Stimulated activated memory B cell treated with anti-CD40 and anti-IgM and Interleukin-4, amounts not matched to agents 10 μg/mL and 1 μg/mL and 100 μg/mL, for 72 hours (primary cell): Measurements from ENCODE around the gene VWA8.
"Not testable (repeated sequence)": the region's sequence is repeated elsewhere in the genome, so short reads cannot be mapped to it uniquely, and the experiment has no call there.

Experiments
- ATAC-seq: fragments of 150-1000 bp; cut with Tn5 transposase; 2 replicates; pipeline ENCODE4 v1.10.0; 2021
- H3K27ac Mint-ChIP-seq: one replicate; pipeline ENCODE4 v1.8.0; 2022; ENCODE audit warnings: mild to moderate bottlenecking, mixed read lengths
- H3K27me3 Mint-ChIP-seq: one replicate; pipeline ENCODE4 v1.8.0; 2022; ENCODE audit warnings: mixed read lengths
- H3K36me3 Mint-ChIP-seq: one replicate; pipeline ENCODE4 v1.8.0; 2022; ENCODE audit warnings: mixed read lengths
- H3K4me1 Mint-ChIP-seq: one replicate; pipeline ENCODE4 v1.8.0; 2022; ENCODE audit warnings: mixed read lengths
- H3K4me3 Mint-ChIP-seq: one replicate; pipeline ENCODE4 v1.8.0; 2022; ENCODE audit warnings: mild to moderate bottlenecking, moderate library complexity, mixed read lengths
- H3K9me3 Mint-ChIP-seq: one replicate; pipeline ENCODE4 v1.8.0; 2022; ENCODE audit warnings: mixed read lengths

The VWA8 gene

DNA sequence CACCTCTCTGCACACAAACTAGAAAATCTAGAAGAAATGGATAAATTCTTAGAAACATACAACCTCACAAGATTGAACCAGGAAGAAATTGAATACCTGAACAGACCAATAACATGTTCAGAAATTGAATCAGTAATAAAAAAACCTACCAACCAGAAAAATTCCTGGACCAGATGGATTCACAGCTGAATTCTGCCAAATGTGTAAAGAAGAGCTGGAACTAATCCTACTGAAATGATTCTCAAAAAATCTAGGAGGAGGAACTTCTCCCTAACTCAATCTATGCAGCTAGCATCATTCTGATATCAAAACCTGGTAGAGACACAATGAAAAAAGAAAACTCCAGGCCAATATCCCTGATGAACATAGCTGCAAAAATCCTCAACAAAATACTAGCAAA is 336.9 kb downstream of the VWA8 start:
- no peak for ATAC-seq
- H3K4me1 Mint-ChIP-seq = no peaks in the 10 kb centered on the region
- peaks cover 3% of the 10 kb centered on the region for H3K9me3 Mint-ChIP-seq
- no peak overlapping the region for H3K27ac Mint-ChIP-seq
- no peak overlapping the region for H3K4me3 Mint-ChIP-seq
- H3K27me3 Mint-ChIP-seq = no peaks in the 10 kb centered on the region
- peaks cover 30% of the 10 kb centered on the region for H3K36me3 Mint-ChIP-seq

DNA sequence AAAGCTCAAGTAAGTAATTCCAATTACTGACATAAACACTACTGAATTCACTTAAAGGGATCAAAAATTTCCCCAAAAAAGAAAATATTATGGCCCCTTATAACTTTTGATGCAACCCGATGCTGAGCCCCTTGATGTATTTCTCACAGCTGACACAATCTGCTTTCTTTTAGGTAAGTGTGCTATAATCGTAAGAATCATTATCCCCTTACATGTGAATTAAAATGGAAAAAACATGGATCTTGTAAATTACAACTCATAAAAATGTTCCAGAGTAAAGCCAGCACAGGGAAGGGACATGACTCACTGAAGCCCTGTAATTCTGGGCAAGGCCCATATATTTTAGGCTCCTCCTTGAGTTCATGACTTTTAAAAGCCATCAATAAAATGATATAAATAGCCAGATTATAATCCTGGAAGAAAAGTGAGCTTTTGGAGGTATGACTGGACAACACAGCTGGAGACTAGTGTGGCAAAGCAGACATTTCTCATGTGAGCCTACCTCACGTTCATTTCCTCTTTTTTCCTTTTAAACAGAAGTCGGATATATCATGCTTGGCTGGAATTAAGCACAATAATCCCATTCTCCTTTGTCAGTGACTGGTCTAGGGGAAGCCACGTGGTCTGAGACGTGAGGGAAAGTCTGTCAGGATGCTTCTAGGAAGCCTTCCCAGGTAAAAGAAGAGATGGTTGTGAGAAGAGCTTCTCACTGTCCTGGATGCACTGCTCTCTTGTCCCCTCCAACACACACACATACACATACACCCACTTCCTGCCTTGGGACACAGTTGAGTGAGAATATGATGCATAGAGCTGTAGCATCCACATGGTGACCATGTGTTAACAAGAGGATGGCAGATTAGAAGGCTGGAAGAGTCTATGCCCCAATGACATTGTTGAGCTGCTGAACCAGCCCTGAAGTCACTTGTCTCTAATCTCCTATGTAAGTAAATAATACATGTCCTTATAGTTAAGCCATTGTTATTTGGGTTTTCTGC is 338.2 kb downstream of the VWA8 start:
- Mint-ChIP-seq H3K9me3 (no peaks in the 10 kb centered on the region), H3K36me3 (peaks cover 23% of the 10 kb centered on the region), H3K27me3 (no peaks in the 10 kb centered on the region), H3K4me1 (no peaks in the 10 kb centered on the region), H3K4me3 (no peak overlapping the region), H3K27ac (no peak overlapping the region)
- no peak for ATAC-seq

- no peak for ATAC-seq
- H3K27ac Mint-ChIP-seq = no peak overlapping the region
- no peaks in the 10 kb centered on the region for H3K27me3 Mint-ChIP-seq
- peaks cover 23% of the 10 kb centered on the region for H3K36me3 Mint-ChIP-seq
- H3K9me3 Mint-ChIP-seq = no peaks in the 10 kb centered on the region
- no peaks in the 10 kb centered on the region for H3K4me1 Mint-ChIP-seq
- no peak overlapping the region for H3K4me3 Mint-ChIP-seq
Observed at GRCh38 chr13:41621716-41622431, 339.0 kb downstream of the VWA8 start.

- not testable (repeated sequence) for ATAC-seq, H3K9me3 Mint-ChIP-seq, H3K27me3 Mint-ChIP-seq, H3K4me3 Mint-ChIP-seq, H3K4me1 Mint-ChIP-seq, H3K27ac Mint-ChIP-seq
- peaks cover 30% of the 10 kb centered on the region for H3K36me3 Mint-ChIP-seq
Observed at GRCh38 chr13:41617633-41618032, 343.3 kb downstream of the VWA8 start.

- no peaks in the 10 kb centered on the region for H3K27me3 Mint-ChIP-seq
- H3K36me3 Mint-ChIP-seq = peaks cover 40% of the 10 kb centered on the region
- no peaks in the 10 kb centered on the region for H3K4me1 Mint-ChIP-seq
- no peak for ATAC-seq
- no peak overlapping the region for H3K27ac Mint-ChIP-seq
- H3K9me3 Mint-ChIP-seq = no peaks in the 10 kb centered on the region
- H3K4me3 Mint-ChIP-seq = no peak overlapping the region
Observed at GRCh38 chr13:41616151-41616550, 344.8 kb downstream of the VWA8 start.

DNA sequence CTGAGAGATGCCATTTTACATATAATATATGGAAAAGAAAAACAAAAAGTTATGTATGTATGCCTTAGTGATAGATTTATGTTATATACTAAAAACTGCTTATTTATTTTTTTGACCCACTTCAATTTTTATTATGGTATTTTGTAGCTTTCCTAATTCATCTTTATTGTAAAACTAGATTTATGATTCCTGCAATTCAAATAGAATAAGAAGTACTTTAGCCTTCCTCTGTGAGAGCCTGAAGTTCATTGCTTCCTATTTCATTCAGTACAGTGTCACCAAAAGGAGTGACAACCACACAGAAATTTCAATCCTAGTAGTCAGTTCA is 345.4 kb downstream of the VWA8 start:
- Mint-ChIP-seq H3K27me3 (no peaks in the 10 kb centered on the region), H3K9me3 (no peaks in the 10 kb centered on the region), H3K4me3 (no peak overlapping the region), H3K4me1 (no peaks in the 10 kb centered on the region), H3K27ac (no peak overlapping the region), H3K36me3 (peaks cover 45% of the 10 kb centered on the region)
- no peak for ATAC-seq

- no peak for ATAC-seq
- Mint-ChIP-seq H3K4me1 (no peaks in the 10 kb centered on the region), H3K4me3 (no peak overlapping the region), H3K9me3 (no peaks in the 10 kb centered on the region), H3K36me3 (peaks cover 46% of the 10 kb centered on the region), H3K27me3 (no peaks in the 10 kb centered on the region), H3K27ac (no peak overlapping the region)
Observed at GRCh38 chr13:41614671-41615527, 346.0 kb downstream of the VWA8 start.

DNA sequence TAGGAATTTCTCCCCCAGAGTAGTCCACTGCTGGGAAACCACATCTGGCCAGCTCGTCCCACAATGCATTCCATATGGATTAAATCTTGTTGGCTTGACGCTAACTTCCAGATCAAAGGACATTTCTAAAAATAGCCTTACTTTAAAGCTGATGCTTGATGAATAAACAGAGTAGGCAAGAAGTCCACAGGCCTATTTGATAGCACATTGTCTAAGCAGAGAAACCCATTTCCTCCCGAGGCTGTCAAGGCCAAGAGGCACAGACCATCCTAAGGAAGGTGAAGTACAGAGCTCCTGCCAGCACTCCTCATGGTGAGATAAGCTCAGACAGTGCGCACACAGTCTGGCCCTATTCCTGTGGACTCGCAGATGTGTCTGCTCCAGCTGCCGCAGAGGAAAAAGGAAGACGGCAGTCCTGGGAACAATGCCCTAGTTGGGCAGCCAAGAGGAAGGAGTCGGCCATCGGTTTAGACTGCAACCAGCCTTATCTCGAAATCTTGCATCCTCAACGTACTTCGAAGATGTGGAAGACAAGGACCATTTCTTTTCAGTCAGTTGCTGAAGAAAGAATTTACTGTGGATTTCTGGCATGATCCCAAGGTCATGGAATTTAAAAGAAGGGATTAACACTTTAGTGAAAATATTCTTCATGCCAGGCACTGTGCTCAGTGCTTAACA is 346.8 kb downstream of the VWA8 start:
- Mint-ChIP-seq H3K4me3 (no peak overlapping the region), H3K9me3 (no peaks in the 10 kb centered on the region), H3K27me3 (no peaks in the 10 kb centered on the region), H3K27ac (no peak overlapping the region), H3K36me3 (peaks cover 51% of the 10 kb centered on the region), H3K4me1 (no peaks in the 10 kb centered on the region)
- no peak for ATAC-seq

DNA sequence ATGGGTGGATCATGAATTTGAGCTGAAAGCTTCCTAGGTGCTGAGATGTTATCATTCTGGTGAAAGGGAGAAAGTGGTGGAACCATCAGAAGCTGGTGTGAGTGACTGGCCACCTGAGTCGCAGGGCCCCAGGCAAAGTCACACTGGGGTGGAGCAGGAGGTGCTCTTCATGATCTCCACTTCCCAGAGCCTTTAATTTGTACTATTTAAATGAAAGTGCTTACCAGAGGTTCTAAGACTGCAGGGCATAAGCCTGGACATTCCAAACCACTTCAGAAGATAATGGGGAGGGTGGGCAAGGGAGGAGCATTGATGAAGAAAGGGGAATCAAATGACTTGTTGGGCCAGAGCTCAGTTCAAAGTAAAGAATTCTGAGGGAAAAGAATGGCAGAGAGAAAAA is 347.4 kb downstream of the VWA8 start:
- no peaks in the 10 kb centered on the region for H3K9me3 Mint-ChIP-seq
- no peaks in the 10 kb centered on the region for H3K4me1 Mint-ChIP-seq
- no peak overlapping the region for H3K27ac Mint-ChIP-seq
- no peak for ATAC-seq
- peaks cover 57% of the 10 kb centered on the region for H3K36me3 Mint-ChIP-seq
- H3K4me3 Mint-ChIP-seq = no peak overlapping the region
- no peaks in the 10 kb centered on the region for H3K27me3 Mint-ChIP-seq

- ATAC-seq = no peak
- Mint-ChIP-seq H3K27me3 (no peaks in the 10 kb centered on the region), H3K27ac (no peak overlapping the region), H3K4me1 (no peaks in the 10 kb centered on the region), H3K36me3 (peaks cover 63% of the 10 kb centered on the region), H3K9me3 (no peaks in the 10 kb centered on the region), H3K4me3 (no peak overlapping the region)
Observed at GRCh38 chr13:41611385-41611784, 349.5 kb downstream of the VWA8 start.

GRCh38 chr13:41610404-41610803 is 350.5 kb downstream of the VWA8 start:
- Mint-ChIP-seq H3K27ac (no peak overlapping the region), H3K9me3 (no peaks in the 10 kb centered on the region), H3K4me1 (no peaks in the 10 kb centered on the region), H3K4me3 (no peak overlapping the region), H3K36me3 (peaks cover 62% of the 10 kb centered on the region), H3K27me3 (no peaks in the 10 kb centered on the region)
- no peak for ATAC-seq

DNA sequence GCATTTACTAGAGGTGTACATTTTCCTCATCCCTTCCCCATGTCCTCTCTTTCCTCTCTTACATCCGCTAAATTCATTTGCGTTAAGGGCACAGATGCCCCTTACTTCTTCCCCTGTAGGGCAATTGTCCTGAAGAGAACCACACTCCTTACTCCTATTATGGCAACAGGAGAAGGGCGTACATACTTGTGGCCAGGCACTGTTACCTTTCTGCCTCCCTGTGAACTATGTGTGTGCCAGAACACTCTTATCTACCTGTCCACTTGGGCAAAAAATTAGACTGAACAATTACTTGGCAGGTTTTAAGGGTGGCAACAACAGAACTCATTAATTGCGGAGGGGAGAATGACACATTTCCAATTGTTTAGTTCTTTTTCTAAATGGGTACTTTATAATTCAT is 351.1 kb downstream of the VWA8 start:
- Mint-ChIP-seq H3K27me3 (no peaks in the 10 kb centered on the region), H3K36me3 (peaks cover 63% of the 10 kb centered on the region), H3K9me3 (no peaks in the 10 kb centered on the region), H3K4me3 (no peak overlapping the region), H3K27ac (no peak overlapping the region), H3K4me1 (no peaks in the 10 kb centered on the region)
- ATAC-seq = no peak

- H3K36me3 Mint-ChIP-seq = peaks cover 60% of the 10 kb centered on the region
- no peak for ATAC-seq
- H3K4me3 Mint-ChIP-seq = no peak overlapping the region
- no peaks in the 10 kb centered on the region for H3K27me3 Mint-ChIP-seq
- no peaks in the 10 kb centered on the region for H3K9me3 Mint-ChIP-seq
- no peaks in the 10 kb centered on the region for H3K4me1 Mint-ChIP-seq
- no peak overlapping the region for H3K27ac Mint-ChIP-seq
Observed at GRCh38 chr13:41608839-41609177, 352.1 kb downstream of the VWA8 start.

DNA sequence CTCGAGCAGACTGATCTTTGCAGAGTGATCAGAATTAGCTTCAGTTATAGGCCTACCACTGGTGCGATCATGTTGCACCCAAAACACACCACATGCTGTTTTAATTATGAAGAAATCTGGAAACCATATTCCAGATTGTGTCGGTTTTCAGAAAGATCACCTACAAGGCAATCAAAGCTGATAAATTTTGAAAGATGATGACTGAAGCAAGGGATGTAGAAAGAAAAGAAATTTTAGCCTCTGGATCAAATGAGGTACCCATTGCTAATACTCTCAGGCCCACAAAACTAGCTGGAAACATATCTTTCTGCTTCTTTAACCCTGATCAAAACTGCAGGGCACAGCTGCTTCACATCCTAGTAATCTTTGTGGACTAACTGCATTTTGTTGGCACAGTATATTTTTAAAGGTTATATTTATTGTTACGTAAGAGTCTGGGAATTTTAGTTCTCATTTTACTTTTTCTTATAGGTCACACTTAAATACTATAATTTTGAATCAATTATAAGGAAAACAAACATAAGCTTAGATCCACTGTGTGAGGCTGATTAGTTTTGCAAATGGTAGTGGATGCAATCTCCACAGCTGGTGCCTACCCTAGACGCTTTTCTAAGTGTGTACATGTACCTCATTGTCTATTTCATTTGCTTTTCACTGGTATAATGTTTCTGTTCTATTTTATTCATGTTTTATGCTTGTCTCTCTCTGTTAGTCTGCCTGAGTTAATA is 352.6 kb downstream of the VWA8 start:
- Mint-ChIP-seq H3K4me1 (no peaks in the 10 kb centered on the region), H3K9me3 (no peaks in the 10 kb centered on the region), H3K36me3 (peaks cover 62% of the 10 kb centered on the region), H3K27me3 (no peaks in the 10 kb centered on the region), H3K27ac (no peak overlapping the region), H3K4me3 (no peak overlapping the region)
- ATAC-seq = no peak
